HG03159 (cell line): ENCODE data around the gene ATMIN.
A peak's percentile ranks its signal among the peaks of the same experiment; 100 is the strongest.

ENCODE experiments used
- ATAC-seq: cut with Tn5 transposase; IDR thresholded peaks from one replicate; pipeline ENCODE4 v1.9.1; 2021; ENCODE audit warnings: mild to moderate bottlenecking, moderate library complexity; ENCODE audit not compliant: unreplicated experiment

Gene ATMIN

GRCh38 chr16:81066681-81067080 lies 31.0 kb downstream of the ATMIN start:
- no peak for ATAC-seq

- ATAC-seq: no peak
Measured at GRCh38 chr16:81067166-81067565, 31.5 kb downstream of the ATMIN start.

- no peak for ATAC-seq
Measured at GRCh38 chr16:81069063-81069462, 33.4 kb downstream of the ATMIN start.

GRCh38 chr16:81070979-81071378 lies 35.3 kb downstream of the ATMIN start:
- ATAC-seq: no peak

- no peak for ATAC-seq
Measured at GRCh38 chr16:81071805-81072204, 36.2 kb downstream of the ATMIN start.

GRCh38 chr16:81073560-81074330 lies 38.1 kb downstream of the ATMIN start:
- ATAC-seq: no peak

- peak; percentile 78 for ATAC-seq
Measured at GRCh38 chr16:81076566-81077075, 41.0 kb downstream of the ATMIN start.

- peak; percentile 95 for ATAC-seq
Measured at GRCh38 chr16:81077076-81077940, 41.7 kb downstream of the ATMIN start, which contains the start of gene C16orf46. C16orf46 (minus strand) TSS chr16:81077238; CDS start chr16:81063955, 13,283 bp downstream.

GRCh38 chr16:81080233-81080632 lies 44.6 kb downstream of the ATMIN start:
- no peak for ATAC-seq

GRCh38 chr16:81081014-81081413 lies 45.4 kb downstream of the ATMIN start:
- no peak for ATAC-seq

- no peak for ATAC-seq
Measured at GRCh38 chr16:81088836-81089235, 53.2 kb downstream of the ATMIN start.

GRCh38 chr16:81094771-81095251 lies 59.2 kb downstream of the ATMIN start:
- ATAC-seq: no peak

GRCh38 chr16:81095653-81095952 lies 60.0 kb downstream of the ATMIN start:
- peak; percentile 6 for ATAC-seq

- peak; percentile 98 for ATAC-seq
Measured at GRCh38 chr16:81095953-81096714, 60.5 kb downstream of the ATMIN start, which contains the start of gene GCSH. GCSH (minus strand) TSS chr16:81096395; CDS start chr16:81096278, 117 bp downstream.

- no peak for ATAC-seq
Measured at GRCh38 chr16:81096715-81097208, 61.1 kb downstream of the ATMIN start.
